Endothelial cell of umbilical vein (primary cell): ENCODE results near the gene MRPL33.

ENCODE experiments used
- CTCF ChIP-seq, 2 donors: IDR thresholded peaks; 1 replicate in 1 of 2; 2 replicates in 1 of 2; pipeline ENCODE4 v1.5.1; 2011; ENCODE audit warnings: low read length in 2 of 2, mild to moderate bottlenecking in 2 of 2, moderate library complexity in 2 of 2, control low read depth in 1 of 2, inconsistent platforms in 1 of 2, low read depth in 1 of 2; ENCODE audit not compliant: insufficient read depth in 1 of 2; ENCODE audit errors: extremely low read depth in 1 of 2
- JUN ChIP-seq: IDR thresholded peaks from 2 replicates; pipeline ENCODE4 v1.6.1; 2011; ENCODE audit warnings: borderline replicate concordance, low read depth; ENCODE audit not compliant: insufficient read length, insufficient read depth

GRCh38 chr2:27741673-27742072 lies 29.8 kb upstream of the MRPL33 start:
- TF ChIP-seq CTCF (IDR thresholded peaks at IDR 0.05; ENCODE audit: extremely low read depth in 1 of 2, insufficient read depth in 1 of 2, low read depth in 1 of 2, low read length in 2 of 2) (no peak), JUN (no peak)
